Activated CD4-positive, alpha-beta T cell treated with anti-CD3 and anti-CD28 coated beads for 4 hours (primary cell): ENCODE data around the gene CD99L2.
"Not testable (repeated sequence)": the region's sequence is repeated elsewhere in the genome, so short reads cannot be mapped to it uniquely, and the experiment has no call there.

Experiments used
- DNase-seq, 2 donors: peaks; one replicate each; pipeline ENCODE4 v3.0.0-alpha.2; 2020

The CD99L2 gene

GRCh38 chrX:150896632-150897031, 1.8 kb downstream of the CD99L2 start:
- DNase-seq, result no peak

- no peak for DNase-seq
Observed at GRCh38 chrX:150893936-150894335, 4.5 kb downstream of the CD99L2 start.

DNA sequence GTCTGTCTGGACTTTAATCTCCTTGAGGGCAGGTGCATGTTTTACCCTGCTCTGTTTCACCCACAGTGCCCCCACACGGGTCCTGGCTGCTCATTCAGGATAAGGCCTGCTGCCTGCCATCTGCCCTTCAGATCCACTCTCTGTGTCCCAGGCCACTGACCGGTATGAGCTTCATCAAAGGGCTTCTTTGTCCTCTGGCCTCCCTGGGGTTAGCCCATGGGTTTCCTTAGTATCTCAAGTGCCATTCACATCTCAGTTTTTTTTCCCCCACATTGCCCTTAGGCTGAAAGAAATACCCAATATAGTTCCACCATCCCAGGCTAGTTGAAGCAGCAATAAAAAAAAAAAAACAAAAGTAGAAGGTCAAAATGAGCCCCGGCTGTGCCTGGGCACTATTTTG, 9.3 kb downstream of the CD99L2 start:
- no peak for DNase-seq

DNA sequence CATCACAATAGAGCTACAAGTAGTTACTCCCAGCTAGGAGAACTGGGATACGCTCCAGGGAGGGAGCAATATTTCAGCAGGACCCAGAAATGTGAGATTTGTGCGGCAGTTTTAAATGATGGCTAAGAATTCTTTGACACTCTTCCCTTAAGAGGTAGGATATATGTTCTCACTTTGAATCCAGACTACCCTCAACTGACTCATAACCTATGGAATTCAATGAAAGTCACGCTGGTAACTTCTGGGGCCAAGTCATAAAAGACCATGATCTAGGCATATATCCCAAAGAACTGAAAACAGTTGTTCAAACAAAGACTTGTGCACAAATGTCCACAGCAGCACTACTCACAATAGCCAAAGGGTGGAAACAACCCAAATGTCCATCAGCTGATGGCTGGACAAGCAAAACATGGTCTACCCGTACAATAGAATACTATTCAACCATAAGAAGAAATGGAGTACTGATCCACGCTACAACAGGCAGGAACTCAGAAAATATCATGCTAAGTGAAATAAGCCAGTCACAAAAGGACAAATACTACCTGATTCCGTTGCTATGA, 10.5 kb downstream of the CD99L2 start:
- no peak for DNase-seq

DNA sequence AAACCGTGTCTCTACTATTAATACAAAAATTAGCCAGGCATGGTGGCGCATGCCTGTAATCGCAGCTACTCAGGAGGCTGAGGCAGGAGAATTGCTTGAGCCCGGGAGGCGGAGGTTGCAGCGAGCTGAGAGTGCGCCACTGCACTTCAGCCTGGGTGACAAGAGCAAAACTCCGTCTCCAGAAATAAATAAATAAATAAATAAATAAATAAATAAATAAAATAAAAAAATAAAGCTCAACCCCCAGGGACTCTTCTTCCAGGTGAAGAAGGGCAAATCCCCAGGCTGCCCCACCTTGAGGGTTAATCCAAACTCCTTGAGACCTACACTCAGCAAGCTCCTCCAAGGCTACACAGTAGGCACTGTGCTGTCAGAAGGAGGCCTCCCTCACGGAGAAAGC, 11.2 kb downstream of the CD99L2 start:
- DNase-seq, result not testable (repeated sequence)

DNA sequence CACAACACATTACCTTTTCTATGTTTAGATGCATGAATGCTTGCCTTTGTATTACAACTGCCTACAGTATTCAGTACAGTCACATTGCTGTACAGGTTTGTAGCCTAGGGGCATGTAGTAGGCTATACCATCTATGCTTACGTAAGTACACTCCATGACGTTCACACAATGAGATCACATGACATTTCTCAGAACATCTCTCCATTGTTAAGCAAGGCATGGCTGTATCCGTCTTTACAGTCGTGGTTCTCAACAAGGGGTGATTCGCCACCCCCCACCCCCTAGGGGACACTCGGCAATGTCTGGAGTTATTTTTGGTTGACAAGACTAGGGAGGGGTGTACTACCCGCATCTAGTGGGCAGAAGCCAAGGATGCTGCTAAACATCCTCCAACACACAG, 12.1 kb downstream of the CD99L2 start:
- DNase-seq, result no peak

- DNase-seq, result no peak
Observed at GRCh38 chrX:150880808-150881165, 17.7 kb downstream of the CD99L2 start.

- DNase-seq, result no peak
Observed at GRCh38 chrX:150879855-150880807, 18.3 kb downstream of the CD99L2 start.

DNA sequence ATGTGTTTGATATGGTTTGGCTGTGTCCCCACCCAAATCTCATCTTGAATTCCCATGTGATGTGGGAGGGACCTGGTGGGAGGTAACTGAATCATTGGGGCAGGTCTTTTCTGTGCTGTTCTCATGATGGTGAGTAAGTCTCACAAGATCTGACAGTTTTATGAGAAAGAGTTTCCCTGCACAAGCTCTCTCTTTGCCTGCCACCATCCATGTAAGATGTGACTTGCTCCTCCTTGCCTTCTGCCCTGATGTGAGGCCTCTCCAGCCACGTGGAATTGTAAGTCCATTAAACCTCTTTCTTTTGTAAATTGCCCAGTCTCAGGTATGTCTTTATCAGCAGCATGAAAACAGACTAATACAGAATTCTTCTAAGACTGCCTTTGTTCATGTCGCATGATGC, 22.8 kb downstream of the CD99L2 start:
- DNase-seq, result not testable (repeated sequence)

DNA sequence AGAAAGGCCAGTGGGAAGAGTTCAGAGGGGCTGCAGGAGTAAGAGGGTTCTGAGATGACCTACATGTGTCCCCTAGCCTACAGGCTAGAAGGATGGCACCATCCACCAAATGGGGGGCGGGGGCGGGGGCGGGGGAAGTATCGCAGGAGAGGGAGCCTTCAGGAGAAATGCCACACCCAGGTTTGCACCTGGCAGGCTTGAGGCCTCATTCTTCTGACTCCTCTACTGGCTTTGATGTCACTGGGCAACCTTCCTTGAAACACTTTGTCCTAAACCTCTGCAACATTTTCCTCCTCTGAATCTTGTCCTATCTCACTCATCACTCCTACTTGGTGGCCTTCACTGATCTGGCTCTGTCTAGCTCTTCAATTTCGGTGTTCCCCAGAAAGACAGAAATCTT, 24.0 kb downstream of the CD99L2 start:
- no peak for DNase-seq

- no peak for DNase-seq
Observed at GRCh38 chrX:150873616-150874015, 24.9 kb downstream of the CD99L2 start.

DNA sequence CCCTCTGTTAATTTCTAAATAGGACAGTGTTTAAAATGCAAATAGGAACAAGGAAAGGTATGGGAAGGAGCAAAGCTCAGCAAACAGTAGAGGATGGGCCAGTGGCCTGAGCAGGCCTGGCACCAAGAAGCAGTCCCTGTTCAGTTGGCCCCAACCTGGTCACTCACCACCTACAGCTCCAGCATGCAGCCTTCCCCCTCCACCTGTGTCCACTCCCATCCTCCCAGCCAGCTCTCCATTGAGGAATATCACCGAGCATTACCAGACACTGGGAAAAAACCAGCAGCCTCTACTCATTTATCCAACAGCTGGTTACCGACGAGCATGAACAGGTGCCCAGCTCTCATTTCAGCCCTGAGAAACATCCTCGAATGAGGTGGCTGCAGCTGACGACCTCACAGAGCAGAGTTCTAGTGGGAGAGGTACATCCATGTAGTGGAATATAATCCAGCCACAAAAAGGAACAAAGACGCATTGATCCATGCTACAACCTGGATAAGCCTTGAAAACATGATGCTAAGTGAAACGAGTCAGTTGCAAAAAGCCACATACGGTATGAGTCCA, 25.6 kb downstream of the CD99L2 start:
- no peak for DNase-seq

GRCh38 chrX:150871341-150871811, 27.1 kb downstream of the CD99L2 start:
- no peak for DNase-seq

DNA sequence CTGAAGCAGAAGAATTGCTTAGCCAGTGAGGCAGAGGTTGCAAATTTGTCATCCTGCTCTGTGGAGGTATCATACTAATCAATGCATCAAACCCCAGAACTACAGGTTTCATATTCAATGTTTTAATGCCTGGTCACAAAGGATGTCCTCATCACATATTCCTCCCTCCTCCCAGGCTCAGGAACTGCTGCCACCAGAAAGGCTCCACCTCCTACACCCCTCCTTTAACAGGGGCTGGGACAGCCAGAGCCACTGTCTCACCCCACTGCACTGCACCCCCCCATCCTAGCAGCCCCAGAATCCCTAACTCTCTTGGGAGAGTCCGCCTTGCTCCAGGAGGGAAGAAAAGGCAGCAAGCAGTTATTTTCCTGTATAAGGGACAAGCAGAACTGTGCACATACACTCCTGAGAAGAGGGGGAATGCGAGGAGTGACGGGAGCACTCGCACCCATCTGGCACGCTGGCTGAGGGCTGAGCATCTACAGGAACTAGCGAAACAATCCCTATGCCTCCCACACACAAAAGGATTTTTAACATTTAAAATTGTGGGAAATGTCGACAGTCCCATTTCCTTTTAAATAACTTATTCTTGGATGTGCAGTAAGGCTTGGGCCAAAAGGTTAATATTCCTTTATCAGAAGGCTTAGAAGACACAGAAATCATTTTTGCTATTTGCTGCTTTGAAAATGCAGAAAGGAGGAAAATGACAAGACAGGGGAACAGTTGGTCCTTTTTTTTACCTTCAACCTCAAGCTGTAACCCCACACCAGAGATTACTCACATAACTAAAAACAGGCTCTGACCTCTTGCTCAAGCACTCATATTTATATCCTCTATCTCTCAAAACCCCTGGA, 27.8 kb downstream of the CD99L2 start:
- DNase-seq, result no peak

- DNase-seq, result no peak
Observed at GRCh38 chrX:150870029-150870428, 28.4 kb downstream of the CD99L2 start.

DNA sequence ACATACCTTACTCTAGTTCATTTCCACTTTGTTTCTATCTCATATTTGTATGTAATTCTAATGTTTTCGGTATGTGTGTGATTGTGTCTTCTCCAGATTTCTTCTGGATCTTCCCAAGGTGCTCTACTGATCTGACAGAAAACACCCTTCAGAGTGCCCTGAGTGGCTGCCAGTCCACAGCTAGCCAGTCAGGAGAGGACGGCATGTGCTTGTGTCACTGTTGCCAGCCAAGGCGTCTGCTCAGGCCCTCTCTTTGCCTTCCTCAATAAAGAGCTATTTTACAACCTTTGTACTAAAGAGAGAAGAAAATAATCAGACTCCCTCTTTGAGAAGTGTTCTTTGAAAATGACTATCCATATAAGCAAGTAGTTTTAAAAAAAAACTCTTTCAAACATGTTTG, 29.0 kb downstream of the CD99L2 start:
- DNase-seq, result no peak

DNA sequence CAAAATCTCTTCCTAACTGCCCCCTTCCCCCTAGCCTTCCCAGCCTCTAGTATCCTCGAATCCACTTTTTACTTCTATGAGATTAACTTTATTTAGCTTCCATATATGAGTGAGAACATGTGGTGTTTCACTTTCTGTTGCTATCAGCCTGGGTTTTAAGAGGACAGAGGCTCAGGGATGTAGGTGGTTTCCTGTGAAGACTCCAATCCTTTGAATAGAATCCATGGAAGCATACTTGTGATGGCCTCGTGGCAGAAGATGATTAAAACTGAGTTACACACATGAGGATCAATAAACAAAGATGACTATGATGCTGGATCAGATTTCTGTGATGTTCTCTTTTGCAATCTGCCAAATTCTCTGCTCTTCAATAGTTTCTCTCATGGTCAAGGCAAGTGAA, 29.8 kb downstream of the CD99L2 start:
- DNase-seq, result no peak

GRCh38 chrX:150864127-150864526, 34.3 kb downstream of the CD99L2 start:
- no peak for DNase-seq

DNA sequence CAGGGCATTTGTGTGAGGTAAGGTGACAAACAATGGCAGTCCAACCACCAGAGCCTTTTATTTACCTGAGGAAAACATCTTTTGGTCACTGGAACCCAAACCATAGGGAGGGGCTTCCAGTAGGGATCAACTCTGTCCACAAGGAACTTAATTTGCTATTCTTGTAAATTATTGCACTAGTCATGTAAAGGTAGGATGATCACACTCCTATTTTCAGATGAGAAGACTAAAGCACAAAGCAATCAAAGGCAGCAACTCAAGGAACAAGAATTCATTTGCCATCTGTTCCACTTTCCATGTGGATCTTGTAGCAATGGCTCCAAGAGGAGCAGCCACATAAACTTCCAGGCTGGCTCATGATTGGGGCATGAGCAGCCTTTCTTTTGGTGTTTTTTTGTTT, 35.3 kb downstream of the CD99L2 start:
- no peak for DNase-seq

DNA sequence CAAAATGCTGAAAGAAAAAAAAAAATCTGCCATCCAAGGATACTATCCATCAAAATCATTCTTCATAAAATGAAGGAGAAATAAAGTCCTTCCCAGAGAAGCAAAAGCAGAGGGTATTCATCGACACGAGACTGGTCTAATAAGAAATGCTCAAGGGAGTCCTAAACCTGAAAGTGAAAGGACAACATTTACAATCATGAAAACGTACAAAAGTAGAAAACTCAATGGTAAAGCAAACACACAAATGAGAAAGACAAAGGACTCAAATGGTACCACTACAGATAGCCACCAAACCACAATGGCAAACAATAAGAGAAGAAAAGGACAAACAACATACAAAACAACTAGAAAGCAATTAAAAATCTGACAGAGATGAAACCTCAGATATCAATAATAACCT, 41.0 kb downstream of the CD99L2 start:
- DNase-seq, result no peak

DNA sequence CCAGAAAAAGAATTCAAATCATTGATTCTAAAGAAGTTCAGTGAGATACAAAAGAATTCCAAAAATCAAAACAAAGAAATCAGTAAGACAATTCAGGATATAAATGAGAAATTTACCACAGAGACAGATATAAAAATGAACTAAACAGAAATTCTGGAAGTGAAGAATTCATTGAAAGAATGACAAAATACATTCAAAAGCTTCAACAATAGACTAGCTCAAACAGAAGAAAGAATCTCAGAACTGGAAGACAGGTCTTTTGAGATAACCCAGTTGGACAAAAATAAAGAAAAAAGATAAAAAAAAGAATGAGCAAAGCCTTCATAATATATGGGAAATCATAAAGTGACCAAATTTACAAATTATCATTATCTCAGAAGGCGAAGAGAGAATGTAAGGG, 41.7 kb downstream of the CD99L2 start:
- DNase-seq, result no peak

GRCh38 chrX:150856101-150856500, 42.4 kb downstream of the CD99L2 start:
- no peak for DNase-seq

- DNase-seq, result no peak
Observed at GRCh38 chrX:150854856-150855255, 43.6 kb downstream of the CD99L2 start.
